ENCODE measurements around the gene CNOT4. TPM values are rescaled to one million over a fixed set of nuclear protein-coding genes. Genes with fewer than 3 reads are reported as not detected.
"Not testable (repeated sequence)": the region's sequence is repeated elsewhere in the genome, so short reads cannot be mapped to it uniquely, and the experiment has no call there.

Gene CNOT4
- polyA plus RNA-seq, 4 donors: 29.2 to 40.1 (median 34.9) TPM

GRCh38 chr7:135370656-135371055, 139.2 kb downstream of the CNOT4 start:
- no peak for DNase-seq (ENCODE audit: low read depth in 4 of 4, low spot score in 3 of 4)

- DNase-seq (ENCODE audit: low read depth in 4 of 4, low spot score in 3 of 4): no peak
These were observed 140.5 kb downstream of the CNOT4 start for GRCh38 chr7:135369405-135369804.

GRCh38 chr7:135368416-135369186, 141.3 kb downstream of the CNOT4 start:
- DNase-seq (ENCODE audit: low read depth in 4 of 4, low spot score in 3 of 4): no peak

- no peak for DNase-seq (ENCODE audit: low read depth in 4 of 4, low spot score in 3 of 4)
These were observed 142.9 kb downstream of the CNOT4 start for GRCh38 chr7:135366843-135367508.

- peak in 2 of 4 donors; percentile 19 to 21 for DNase-seq (ENCODE audit: low read depth in 4 of 4, low spot score in 3 of 4)
These were observed 144.2 kb downstream of the CNOT4 start for GRCh38 chr7:135365721-135366120.

- no peak for DNase-seq (ENCODE audit: low read depth in 4 of 4, low spot score in 3 of 4)
These were observed 145.7 kb downstream of the CNOT4 start for GRCh38 chr7:135364206-135364605.

- DNase-seq (ENCODE audit: low read depth in 4 of 4, low spot score in 3 of 4): no peak
These were observed 147.0 kb downstream of the CNOT4 start for GRCh38 chr7:135362871-135363270.

- DNase-seq (ENCODE audit: low read depth in 4 of 4, low spot score in 3 of 4): no peak
These were observed 148.1 kb downstream of the CNOT4 start for GRCh38 chr7:135361788-135362187.

DNA sequence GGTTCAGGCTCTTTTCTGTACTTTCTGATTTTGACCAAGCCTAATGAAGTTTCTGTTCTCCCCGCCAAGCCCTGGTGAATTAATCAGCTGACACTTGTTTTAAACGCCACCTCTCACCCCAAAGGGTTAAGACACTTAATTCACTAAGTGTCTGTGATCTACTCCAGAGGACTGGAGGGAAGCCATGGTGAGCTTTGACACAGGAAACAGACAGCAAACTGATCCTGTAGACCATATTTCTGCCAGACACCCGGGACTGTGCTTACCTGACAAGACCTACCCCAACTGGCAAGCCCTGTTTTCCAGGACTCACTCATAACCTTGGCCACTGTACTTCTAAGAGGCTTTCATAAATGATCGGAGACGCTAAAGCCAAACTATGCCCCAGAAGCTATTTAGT, 150.3 kb downstream of the CNOT4 start:
- DNase-seq (ENCODE audit: low read depth in 4 of 4, low spot score in 3 of 4): no peak

- DNase-seq (ENCODE audit: low read depth in 4 of 4, low spot score in 3 of 4): no peak
These were observed 154.4 kb downstream of the CNOT4 start for GRCh38 chr7:135355377-135356048.

DNA sequence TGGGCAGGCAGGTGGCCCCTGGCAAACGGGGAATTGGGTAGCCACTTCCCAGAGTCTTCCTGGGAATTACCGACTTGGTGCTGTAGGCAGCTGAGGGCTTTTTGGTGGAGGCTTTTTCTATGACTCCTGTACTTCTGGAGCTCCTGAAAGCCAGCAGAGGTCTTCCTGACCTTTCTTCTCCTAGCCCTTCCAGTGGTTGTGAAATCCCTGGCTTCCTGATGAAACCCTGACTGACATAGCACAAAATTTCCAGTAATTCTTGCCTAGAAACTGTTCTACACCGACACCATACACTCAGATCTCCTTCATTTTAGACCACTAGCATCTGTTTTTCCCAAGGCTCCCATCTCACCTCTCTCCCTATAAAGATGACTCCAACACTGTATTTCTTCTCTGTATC, 156.1 kb downstream of the CNOT4 start:
- DNase-seq (ENCODE audit: low read depth in 4 of 4, low spot score in 3 of 4): no peak

- no peak for DNase-seq (ENCODE audit: low read depth in 4 of 4, low spot score in 3 of 4)
These were observed 157.6 kb downstream of the CNOT4 start for GRCh38 chr7:135352285-135352684.

GRCh38 chr7:135351070-135351469, 158.8 kb downstream of the CNOT4 start:
- DNase-seq (ENCODE audit: low read depth in 4 of 4, low spot score in 3 of 4): not testable (repeated sequence)

GRCh38 chr7:135349746-135350145, 160.2 kb downstream of the CNOT4 start:
- no peak for DNase-seq (ENCODE audit: low read depth in 4 of 4, low spot score in 3 of 4)

- DNase-seq (ENCODE audit: low read depth in 4 of 4, low spot score in 3 of 4): no peak
These were observed 161.4 kb downstream of the CNOT4 start for GRCh38 chr7:135348493-135348892.

GRCh38 chr7:135343361-135343760, 166.5 kb downstream of the CNOT4 start:
- DNase-seq (ENCODE audit: low read depth in 4 of 4, low spot score in 3 of 4): no peak

GRCh38 chr7:135342887-135343286, 167.0 kb downstream of the CNOT4 start:
- DNase-seq (ENCODE audit: low read depth in 4 of 4, low spot score in 3 of 4): no peak

DNA sequence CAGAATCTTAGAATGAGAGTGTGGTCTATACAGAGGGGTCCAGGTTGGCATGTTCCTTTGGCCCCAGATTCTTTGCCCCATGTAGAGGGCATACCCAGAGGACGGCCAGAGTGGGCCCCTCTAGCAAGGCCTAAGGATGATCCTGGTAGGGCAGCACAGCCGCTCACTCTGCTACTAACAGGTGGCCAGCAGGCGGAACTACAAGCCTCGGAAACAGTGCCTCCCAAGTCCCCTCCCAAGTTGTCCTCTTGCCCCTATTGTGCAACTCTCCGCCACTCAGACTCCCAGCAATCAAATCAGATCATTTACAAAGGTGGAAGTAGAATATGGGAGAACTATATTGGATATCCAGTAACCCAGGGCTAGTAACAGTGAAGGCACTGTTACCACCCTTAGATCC, 168.9 kb downstream of the CNOT4 start:
- DNase-seq (ENCODE audit: low read depth in 4 of 4, low spot score in 3 of 4): no peak

DNA sequence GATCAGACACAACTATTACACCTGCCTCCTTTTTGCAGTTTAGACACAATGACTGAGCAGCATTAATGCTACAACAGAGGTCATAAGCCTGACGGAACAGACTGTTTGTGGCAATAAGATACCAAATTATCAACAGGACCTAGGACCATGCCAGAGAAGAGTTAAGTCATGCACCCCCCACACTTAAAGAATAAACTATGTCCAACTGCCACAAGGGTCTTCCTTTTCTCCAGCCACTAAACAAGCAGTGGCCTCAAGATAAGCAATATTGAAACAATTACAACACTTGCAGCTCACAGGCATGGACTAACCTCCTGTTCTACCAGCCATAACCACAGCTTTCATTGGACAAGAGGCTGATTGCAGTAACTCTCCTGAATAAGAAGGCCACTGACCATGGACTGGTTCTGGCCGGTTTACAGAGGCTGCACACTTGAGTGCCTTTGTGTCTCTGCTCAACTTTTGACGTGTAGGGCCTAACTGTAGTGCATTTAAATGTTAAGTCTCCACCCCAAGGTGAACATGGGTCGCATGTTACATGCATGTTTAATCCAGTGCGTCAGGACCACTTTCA, 171.8 kb downstream of the CNOT4 start:
- no peak for DNase-seq (ENCODE audit: low read depth in 4 of 4, low spot score in 3 of 4)

GRCh38 chr7:135337506-135337905, 172.4 kb downstream of the CNOT4 start:
- no peak for DNase-seq (ENCODE audit: low read depth in 4 of 4, low spot score in 3 of 4)

GRCh38 chr7:135335628-135336139, 174.2 kb downstream of the CNOT4 start:
- DNase-seq (ENCODE audit: low read depth in 4 of 4, low spot score in 3 of 4): peak; percentile 44 to 84 (median 76)
